ENCODE measurements around the gene ENGASE. TPM values are rescaled to one million over a fixed set of nuclear protein-coding genes. Genes with fewer than 3 reads are reported as not detected.
A peak's percentile ranks its signal among the peaks of the same experiment; 100 is the strongest.

The ENGASE gene, protein sequence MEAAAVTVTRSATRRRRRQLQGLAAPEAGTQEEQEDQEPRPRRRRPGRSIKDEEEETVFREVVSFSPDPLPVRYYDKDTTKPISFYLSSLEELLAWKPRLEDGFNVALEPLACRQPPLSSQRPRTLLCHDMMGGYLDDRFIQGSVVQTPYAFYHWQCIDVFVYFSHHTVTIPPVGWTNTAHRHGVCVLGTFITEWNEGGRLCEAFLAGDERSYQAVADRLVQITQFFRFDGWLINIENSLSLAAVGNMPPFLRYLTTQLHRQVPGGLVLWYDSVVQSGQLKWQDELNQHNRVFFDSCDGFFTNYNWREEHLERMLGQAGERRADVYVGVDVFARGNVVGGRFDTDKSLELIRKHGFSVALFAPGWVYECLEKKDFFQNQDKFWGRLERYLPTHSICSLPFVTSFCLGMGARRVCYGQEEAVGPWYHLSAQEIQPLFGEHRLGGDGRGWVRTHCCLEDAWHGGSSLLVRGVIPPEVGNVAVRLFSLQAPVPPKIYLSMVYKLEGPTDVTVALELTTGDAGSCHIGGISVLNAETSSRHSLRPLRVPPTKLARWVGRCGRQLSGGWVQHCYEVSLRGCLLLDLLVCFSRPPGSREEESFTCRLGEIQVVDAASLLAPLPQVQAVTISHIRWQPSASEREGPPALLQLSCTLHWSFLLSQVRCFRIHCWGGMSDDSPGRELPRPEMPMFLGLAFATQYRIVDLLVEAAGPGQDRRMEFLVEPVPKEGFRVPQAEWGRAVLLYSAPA
- total RNA-seq (2012; rRNA removed) (2.5 and 3.9 TPM in 2 replicates), polyA plus RNA-seq (2012; rRNA removed) (10.4 and 12.1 TPM in 2 replicates), Bru-seq, nascent RNA (percentile 49 among the genes with signal in this experiment), BruChase-seq, experiment 1, labeled RNA remaining after a 6-hour chase (percentile 50 among the genes with signal in this experiment), BruChase-seq, experiment 2, labeled RNA remaining after a 2-hour chase (percentile 54 among the genes with signal in this experiment)
- polyA plus RNA-seq (2012; cell fraction: cytosol; rRNA removed), result 5.4 and 8.9 TPM in 2 replicates
- 108 and 158 TPM in 2 replicates for polyA plus RNA-seq (2012; cell fraction: nucleus; rRNA removed; ENCODE audit: low replicate concordance)
- long read RNA-seq, partial matches to known transcripts, result 11 of 46 reads
- long read RNA-seq, other reads (novel, unspliced or antisense), result 31 of 46 reads

DNA sequence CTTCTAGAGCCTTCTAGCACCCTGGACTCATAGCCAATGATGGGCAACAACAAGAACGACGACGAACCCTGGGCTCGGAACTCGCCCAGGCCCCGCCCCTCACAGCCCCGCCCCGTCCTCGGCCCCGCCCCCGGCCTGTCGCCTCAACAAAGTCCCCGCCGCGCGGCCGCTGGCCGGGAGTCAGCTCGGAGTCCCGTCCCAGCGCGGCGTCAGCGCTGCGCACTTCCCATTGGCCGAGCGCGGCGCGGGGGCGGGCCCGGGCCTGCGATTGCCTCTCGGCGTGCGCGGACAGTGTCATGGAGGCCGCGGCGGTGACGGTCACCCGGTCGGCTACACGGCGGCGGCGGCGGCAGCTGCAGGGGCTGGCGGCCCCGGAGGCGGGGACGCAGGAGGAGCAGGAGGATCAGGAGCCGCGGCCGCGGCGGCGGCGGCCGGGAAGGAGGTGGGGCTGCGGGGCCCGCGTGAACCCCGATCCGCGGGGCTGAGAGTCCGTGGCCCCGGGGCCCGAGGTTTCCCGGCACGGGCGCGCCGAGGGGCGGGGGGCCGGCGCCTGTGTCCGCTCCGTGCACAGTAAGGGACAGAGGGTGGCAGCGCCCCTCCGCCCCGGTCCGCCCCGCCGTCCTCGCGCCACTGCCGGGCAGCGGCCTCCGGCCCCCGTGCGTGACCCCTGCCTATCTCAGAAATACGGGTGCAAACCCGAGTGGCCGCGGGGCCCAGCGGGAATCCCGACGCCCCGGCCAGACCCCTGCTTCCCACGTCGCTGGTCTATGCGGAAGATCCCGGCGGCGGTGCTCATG, at the start of gene ENGASE:
TSS of gene ENGASE (plus strand) at position 176 of the 797 bp plus-strand sequence. CDS start at position 297, 121 bp downstream.
- H3K23ac ChIP-seq (ENCODE audit: low read depth, low read length), result peak within 1 kb of the TSS; percentile 79
- H4K5ac ChIP-seq (ENCODE audit: low read depth, low read length), result no peak within 1 kb of the TSS; the same call in 1 of the 2 replicates
- H2AFZ ChIP-seq (replicated peaks; ENCODE audit: low read length, poor library complexity), result peak within 1 kb of the TSS; percentile 91
- peak within 1 kb of the TSS; percentile 37; the same call in 1 of the 2 replicates for H3K27ac ChIP-seq (ENCODE audit: insufficient read depth, low read length)
- peak within 1 kb of the TSS; percentile 64 for H3K9ac ChIP-seq (ENCODE audit: low read depth, low read length)
- dilution Hi-C loops (cut with HindIII; ENCODE audit: low sequenced_read_pairs, unreplicated experiment) (no loop called here), intact Hi-C loops (cut with micrococcal nuclease) (no loop called here), in situ Hi-C loops (cut with MboI; ENCODE audit: low sequenced_read_pairs) (loop anchor here (25.0 kb wide), 1 partner anchor 637 kb away; no protein-coding TSS in a partner anchor)
- H3K4me1 ChIP-seq (ENCODE audit: control insufficient read depth, insufficient read depth, low read length), result 0 out of 2 replicates have a peak, but pooled peaks cover 2% of the 10 kb centered on the region
- no peak within 1 kb of the TSS for H2BK120ac ChIP-seq (ENCODE audit: low read depth, low read length)
- DNase-seq (peak; percentile 82), ATAC-seq (ENCODE audit: low read depth) (peak; percentile 99)
- no peaks in the 10 kb centered on the region; the same call in 1 of the 2 replicates for H3K9me1 ChIP-seq (ENCODE audit: insufficient read depth, low read length)
- no peak within 1 kb of the TSS for H2BK5ac ChIP-seq (ENCODE audit: low read depth, low read length, poor library complexity, severe bottlenecking)
- peak within 1 kb of the TSS; percentile 89 for H3K4me3 ChIP-seq (ENCODE audit: insufficient read depth, low read depth, low read length)
- H4K91ac ChIP-seq (ENCODE audit: insufficient read depth, low read depth, low read length), result no peak within 1 kb of the TSS
- POLR2A ChIA-PET (ENCODE audit: unreplicated experiment), result interaction anchor here (0.6 kb wide), 2 partner anchors 12 to 37 kb away, joined by 4 read pairs; no protein-coding TSS in a partner anchor
- peak within 1 kb of the TSS; percentile 74 for H3K4me2 ChIP-seq (ENCODE audit: low read depth, low read length)
- peaks cover 14% of the 10 kb centered on the region for H3K36me3 ChIP-seq (ENCODE audit: control insufficient read depth, insufficient read depth, low read length)
- H2AK5ac ChIP-seq (ENCODE audit: low read depth, low read length), result no peak within 1 kb of the TSS
- WGBS, 2 experiments (ENCODE audit: extremely low coverage in 2 of 2, insufficient read length in 1 of 2), result 2% methylated on average over 49 of the region's 106 CpGs; no CpG with 5 or more reads in 1 of the 2 experiments
- no peak within 1 kb of the TSS for H2BK15ac ChIP-seq (ENCODE audit: low read depth, low read length)
- BruUV-seq (replicated peaks), result no TSS peak
- no peak within 1 kb of the TSS for H3K18ac ChIP-seq (ENCODE audit: low read depth, low read length)
- CTCF ChIA-PET, result interaction anchor here (1.6 kb wide), 1 partner anchor 10 kb away, joined by 6 read pairs; no protein-coding TSS in a partner anchor
- H2BK20ac ChIP-seq (ENCODE audit: low read depth, low read length), result peak within 1 kb of the TSS; percentile 18; the same call in 1 of the 2 replicates
- H3K4ac ChIP-seq (ENCODE audit: low read depth, low read length), result peak within 1 kb of the TSS; percentile 72
- peak within 1 kb of the TSS; percentile 81 for H2AK9ac ChIP-seq (replicated peaks; ENCODE audit: low read depth, low read length, poor library complexity)
- peak within 1 kb of the TSS; percentile 58 for H3K14ac ChIP-seq (replicated peaks; ENCODE audit: low read depth, low read length)
- H3K9me3 ChIP-seq (ENCODE audit: control insufficient read depth, insufficient read depth, low read length), result no peaks in the 10 kb centered on the region
- peaks cover 6% of the 10 kb centered on the region for H3K27me3 ChIP-seq (ENCODE audit: control insufficient read depth, insufficient read depth, low read length)
- no peaks in the 10 kb centered on the region for H4K20me1 ChIP-seq (ENCODE audit: insufficient read depth, low read length)
- peaks cover 0 to 13% of the 10 kb centered on the region in 2 experiments; a peak in 2 of 4 replicates for H3K79me1 ChIP-seq (ENCODE audit: low read depth in 1 of 2, low read length in 2 of 2)
- peak within 1 kb of the TSS; percentile 31 to 63; a peak in 2 of 4 replicates for H4K8ac ChIP-seq (ENCODE audit: low read depth in 2 of 2, low read length in 2 of 2)
- H3K56ac ChIP-seq (ENCODE audit: extremely low read depth, insufficient read depth, low read length), result no peak within 1 kb of the TSS; the same call in 1 of the 2 replicates
- TF ChIP-seq CEBPB (IDR thresholded peaks at IDR 0.05; ENCODE audit: low read depth, low read length) (no peak), RFX5 (IDR thresholded peaks at IDR 0.05; ENCODE audit: low read depth, low read length) (0 out of 2 replicates have a peak, but pooled peaks have one; percentile 12), MXI1 (IDR thresholded peaks at IDR 0.05; ENCODE audit: borderline replicate concordance, low read depth, low read length) (peak; percentile 71; the same call in 1 of the 2 replicates), NFE2L2 (IDR thresholded peaks at IDR 0.05; ENCODE audit: low read depth, low read length) (no peak), BHLHE40 (IDR thresholded peaks at IDR 0.05; ENCODE audit: low read depth, low read length) (no peak), SMC3 (IDR thresholded peaks at IDR 0.05; ENCODE audit: low read depth, low read length) (no peak), MAZ (IDR thresholded peaks at IDR 0.05; ENCODE audit: borderline replicate concordance, low read depth, low read length) (peak; percentile 13; the same call in 1 of the 2 replicates)
- TF ChIP-seq, protein P1, sequence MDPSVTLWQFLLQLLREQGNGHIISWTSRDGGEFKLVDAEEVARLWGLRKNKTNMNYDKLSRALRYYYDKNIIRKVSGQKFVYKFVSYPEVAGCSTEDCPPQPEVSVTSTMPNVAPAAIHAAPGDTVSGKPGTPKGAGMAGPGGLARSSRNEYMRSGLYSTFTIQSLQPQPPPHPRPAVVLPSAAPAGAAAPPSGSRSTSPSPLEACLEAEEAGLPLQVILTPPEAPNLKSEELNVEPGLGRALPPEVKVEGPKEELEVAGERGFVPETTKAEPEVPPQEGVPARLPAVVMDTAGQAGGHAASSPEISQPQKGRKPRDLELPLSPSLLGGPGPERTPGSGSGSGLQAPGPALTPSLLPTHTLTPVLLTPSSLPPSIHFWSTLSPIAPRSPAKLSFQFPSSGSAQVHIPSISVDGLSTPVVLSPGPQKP (IDR thresholded peaks at IDR 0.05; ENCODE audit: borderline replicate concordance, low read depth, low read length), result no peak
- TF ChIP-seq, protein P2, sequence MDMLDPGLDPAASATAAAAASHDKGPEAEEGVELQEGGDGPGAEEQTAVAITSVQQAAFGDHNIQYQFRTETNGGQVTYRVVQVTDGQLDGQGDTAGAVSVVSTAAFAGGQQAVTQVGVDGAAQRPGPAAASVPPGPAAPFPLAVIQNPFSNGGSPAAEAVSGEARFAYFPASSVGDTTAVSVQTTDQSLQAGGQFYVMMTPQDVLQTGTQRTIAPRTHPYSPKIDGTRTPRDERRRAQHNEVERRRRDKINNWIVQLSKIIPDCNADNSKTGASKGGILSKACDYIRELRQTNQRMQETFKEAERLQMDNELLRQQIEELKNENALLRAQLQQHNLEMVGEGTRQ (IDR thresholded peaks at IDR 0.05; ENCODE audit: low read depth, low read length), result peak; percentile 15; the same call in 1 of the 2 replicates
